ENCODE data around the gene CEP43.

CEP43 gene

DNA sequence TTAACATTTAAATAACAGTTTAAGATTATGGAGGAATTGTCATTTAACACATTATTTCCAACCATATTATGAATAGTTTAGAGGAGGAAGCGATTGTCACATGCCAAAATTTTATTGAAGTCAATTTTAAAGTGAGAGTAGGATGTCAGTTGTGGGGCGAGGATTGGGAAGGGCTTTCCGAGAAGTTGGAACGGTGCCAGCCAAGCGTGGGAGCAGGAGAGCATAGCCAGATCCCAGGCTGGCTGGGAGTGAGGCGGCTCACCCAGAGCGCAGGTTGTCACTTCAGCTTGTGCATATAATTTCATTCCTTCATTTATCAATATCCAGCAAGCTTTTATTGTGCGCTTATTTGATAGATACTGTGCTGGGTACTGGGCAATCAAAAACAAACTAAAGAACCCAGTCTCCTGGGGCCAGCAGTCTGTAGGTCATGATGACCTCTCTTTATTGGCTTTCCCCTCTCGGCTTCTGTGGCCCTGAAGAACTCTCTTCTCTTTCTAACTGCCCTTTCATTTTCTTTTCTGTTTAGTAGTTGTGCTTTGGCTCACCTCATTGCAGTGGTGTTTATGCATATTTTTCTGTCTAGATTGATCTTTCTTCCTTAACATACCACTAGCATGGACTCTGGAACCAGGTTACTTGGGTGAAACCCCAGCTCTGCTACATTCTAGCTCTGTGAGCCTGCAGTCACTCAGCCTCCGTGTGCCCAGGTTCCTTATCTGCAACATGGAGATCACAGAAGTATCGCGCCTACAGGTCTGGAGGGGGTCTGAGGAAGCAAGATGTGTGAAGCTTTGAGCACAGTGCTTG, 6.4 kb downstream of the CEP43 start:
- peaks cover 83% of the 10 kb centered on the region for H3K36me3 ChIP-seq (ENCODE audit: control insufficient read depth, low read length)
- H3K27ac ChIP-seq (ENCODE audit: low read depth, low read length): no peak overlapping the region
- no peaks in the 10 kb centered on the region for H3K9me2 ChIP-seq (replicated peaks; ENCODE audit: control insufficient read depth, low read length)
- TF ChIP-seq, protein P1, sequence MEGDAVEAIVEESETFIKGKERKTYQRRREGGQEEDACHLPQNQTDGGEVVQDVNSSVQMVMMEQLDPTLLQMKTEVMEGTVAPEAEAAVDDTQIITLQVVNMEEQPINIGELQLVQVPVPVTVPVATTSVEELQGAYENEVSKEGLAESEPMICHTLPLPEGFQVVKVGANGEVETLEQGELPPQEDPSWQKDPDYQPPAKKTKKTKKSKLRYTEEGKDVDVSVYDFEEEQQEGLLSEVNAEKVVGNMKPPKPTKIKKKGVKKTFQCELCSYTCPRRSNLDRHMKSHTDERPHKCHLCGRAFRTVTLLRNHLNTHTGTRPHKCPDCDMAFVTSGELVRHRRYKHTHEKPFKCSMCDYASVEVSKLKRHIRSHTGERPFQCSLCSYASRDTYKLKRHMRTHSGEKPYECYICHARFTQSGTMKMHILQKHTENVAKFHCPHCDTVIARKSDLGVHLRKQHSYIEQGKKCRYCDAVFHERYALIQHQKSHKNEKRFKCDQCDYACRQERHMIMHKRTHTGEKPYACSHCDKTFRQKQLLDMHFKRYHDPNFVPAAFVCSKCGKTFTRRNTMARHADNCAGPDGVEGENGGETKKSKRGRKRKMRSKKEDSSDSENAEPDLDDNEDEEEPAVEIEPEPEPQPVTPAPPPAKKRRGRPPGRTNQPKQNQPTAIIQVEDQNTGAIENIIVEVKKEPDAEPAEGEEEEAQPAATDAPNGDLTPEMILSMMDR (IDR thresholded peaks at IDR 0.05; ENCODE audit: low read depth, low read length, poor library complexity, severe bottlenecking): no peak
- no peak for TF ChIP-seq EZH2phosphoT487 (IDR thresholded peaks at IDR 0.05; ENCODE audit: borderline replicate concordance, low read length)
- H3K27me3 ChIP-seq (ENCODE audit: control insufficient read depth, low read length): no peaks in the 10 kb centered on the region
- H3K4me1 ChIP-seq (ENCODE audit: control insufficient read depth, low read length): peaks cover 19% of the 10 kb centered on the region
- H3K4me2 ChIP-seq (ENCODE audit: low read length): no peak overlapping the region
- H3F3A ChIP-seq (ENCODE audit: control insufficient read depth, insufficient read depth): peaks cover 9% of the 10 kb centered on the region; the same call in 1 of the 2 replicates
- no peak overlapping the region for H3K4me3 ChIP-seq (ENCODE audit: low read length)
- H3K9me3 ChIP-seq (ENCODE audit: control insufficient read depth, insufficient read depth, low read length): no peaks in the 10 kb centered on the region
- peaks cover 6% of the 10 kb centered on the region; the same call in 1 of the 2 replicates for H4K20me1 ChIP-seq (ENCODE audit: control insufficient read depth, insufficient read depth, low read depth, low read length)
- peaks cover 52% of the 10 kb centered on the region for H3K79me2 ChIP-seq (ENCODE audit: control insufficient read depth, low read length)

DNA sequence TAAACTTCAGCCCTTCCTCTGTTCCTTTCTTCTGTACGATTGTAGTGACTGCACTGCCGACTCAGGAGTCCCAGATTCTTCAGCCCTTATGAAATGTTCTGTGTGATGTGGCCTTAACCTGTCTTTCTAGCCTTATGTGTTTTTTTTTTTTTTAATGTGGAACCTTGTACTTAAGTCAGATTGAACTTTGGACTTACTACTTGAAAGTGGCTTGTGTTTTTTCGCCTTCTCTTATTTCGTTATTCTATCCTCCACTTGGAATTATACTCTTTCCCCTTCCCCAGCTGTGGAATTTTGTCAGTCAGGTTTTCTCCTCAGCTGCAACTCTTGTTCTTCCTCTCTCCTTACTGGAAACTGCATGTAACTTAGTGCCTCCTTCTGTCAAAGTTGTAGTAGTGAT, 8.8 kb downstream of the CEP43 start:
- Histone ChIP-seq H3K27me3 (ENCODE audit: control insufficient read depth, low read length) (no peaks in the 10 kb centered on the region), H3K4me1 (ENCODE audit: control insufficient read depth, low read length) (no peaks in the 10 kb centered on the region), H3F3A (ENCODE audit: control insufficient read depth, insufficient read depth) (peaks cover 7% of the 10 kb centered on the region; the same call in 1 of the 2 replicates), H3K79me2 (ENCODE audit: control insufficient read depth, low read length) (peaks cover 31% of the 10 kb centered on the region), H4K20me1 (ENCODE audit: control insufficient read depth, insufficient read depth, low read depth, low read length) (peaks cover 3% of the 10 kb centered on the region; the same call in 1 of the 2 replicates), H3K9me3 (ENCODE audit: control insufficient read depth, insufficient read depth, low read length) (no peaks in the 10 kb centered on the region), H3K4me3 (ENCODE audit: low read length) (no peak overlapping the region), H3K4me2 (ENCODE audit: low read length) (no peak overlapping the region), H3K36me3 (ENCODE audit: control insufficient read depth, low read length) (peaks cover 80% of the 10 kb centered on the region), H3K27ac (ENCODE audit: low read depth, low read length) (no peak overlapping the region), H3K9me2 (replicated peaks; ENCODE audit: control insufficient read depth, low read length) (no peaks in the 10 kb centered on the region)
- no peak for TF ChIP-seq EZH2phosphoT487 (IDR thresholded peaks at IDR 0.05; ENCODE audit: borderline replicate concordance, low read length)
- TF ChIP-seq, protein P1 (IDR thresholded peaks at IDR 0.05; ENCODE audit: low read depth, low read length, poor library complexity, severe bottlenecking): no peak

DNA sequence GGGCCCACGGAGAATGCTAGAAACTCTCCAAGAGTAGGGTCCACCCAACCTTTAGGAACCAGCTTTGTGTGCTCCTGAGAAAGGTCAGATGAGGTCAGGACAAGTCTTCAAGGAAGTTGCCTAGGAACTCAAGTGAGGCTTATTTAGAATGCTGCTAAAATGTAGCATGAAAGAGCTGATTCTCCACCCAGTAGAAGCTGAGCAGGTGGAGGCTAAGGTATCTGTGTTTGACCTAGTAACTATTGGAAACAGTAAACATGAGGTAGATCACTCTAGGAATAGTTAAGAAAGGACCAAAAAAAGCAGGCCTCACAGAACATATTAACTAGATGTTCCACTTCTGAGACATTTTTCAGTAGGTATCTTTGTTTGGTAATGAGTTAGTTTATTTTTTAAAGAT, 13.9 kb downstream of the CEP43 start:
- peaks cover 6% of the 10 kb centered on the region; the same call in 1 of the 2 replicates for H3F3A ChIP-seq (ENCODE audit: control insufficient read depth, insufficient read depth)
- no peaks in the 10 kb centered on the region for H3K4me1 ChIP-seq (ENCODE audit: control insufficient read depth, low read length)
- H3K4me2 ChIP-seq (ENCODE audit: low read length): no peak overlapping the region
- peaks cover 3% of the 10 kb centered on the region; the same call in 1 of the 2 replicates for H4K20me1 ChIP-seq (ENCODE audit: control insufficient read depth, insufficient read depth, low read depth, low read length)
- TF ChIP-seq, protein P1 (IDR thresholded peaks at IDR 0.05; ENCODE audit: low read depth, low read length, poor library complexity, severe bottlenecking): no peak
- H3K79me2 ChIP-seq (ENCODE audit: control insufficient read depth, low read length): peaks cover 2% of the 10 kb centered on the region; the same call in 1 of the 2 replicates
- peaks cover 67% of the 10 kb centered on the region for H3K36me3 ChIP-seq (ENCODE audit: control insufficient read depth, low read length)
- no peaks in the 10 kb centered on the region for H3K27me3 ChIP-seq (ENCODE audit: control insufficient read depth, low read length)
- no peaks in the 10 kb centered on the region for H3K9me3 ChIP-seq (ENCODE audit: control insufficient read depth, insufficient read depth, low read length)
- no peaks in the 10 kb centered on the region for H3K9me2 ChIP-seq (replicated peaks; ENCODE audit: control insufficient read depth, low read length)
- H3K27ac ChIP-seq (ENCODE audit: low read depth, low read length): no peak overlapping the region
- H3K4me3 ChIP-seq (ENCODE audit: low read length): no peak overlapping the region
